Measurements from ENCODE around the gene TMEM150C. TPM values are rescaled to one million over a fixed set of nuclear protein-coding genes. Genes with fewer than 3 reads are reported as not detected.

TMEM150C gene
- total and polyA plus RNA-seq, 2 of the 8 experiments (the other 6 are each of a cell fraction or from before 2014, with no cell fraction given): 1.5 to 1.7 TPM

DNA sequence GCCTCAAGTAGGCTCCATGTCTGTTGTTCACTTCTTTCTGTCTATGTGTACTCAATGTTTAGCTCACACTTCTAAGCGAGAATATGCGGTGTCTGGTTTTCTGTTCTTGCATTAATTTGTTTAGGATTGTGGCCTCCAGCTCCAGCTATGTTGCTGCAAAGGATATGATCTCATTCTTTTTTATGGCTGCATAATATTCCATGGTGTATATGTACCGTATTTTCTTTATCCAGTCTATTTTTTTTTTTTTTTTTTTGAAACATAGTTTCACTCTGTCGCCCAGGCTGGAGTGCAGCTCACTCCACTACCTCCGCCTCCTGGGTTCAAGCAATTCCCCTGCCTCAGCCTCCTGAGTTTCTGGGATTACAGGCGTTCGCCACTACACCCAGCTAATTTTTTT is 5.7 kb upstream of the TMEM150C start:
- H3K23ac ChIP-seq (ENCODE audit: insufficient read length): no peak overlapping the region
- ChIA-PET CTCF (ENCODE audit: partially characterized antibody) (interaction anchor here (0.6 to 3.1 kb wide), 5 partner anchors 11 to 172 kb away, joined by 3 to 14 read pairs (median 3); no protein-coding TSS in a partner anchor), POLR2A (ENCODE audit: partially characterized antibody) (no interaction called here)
- H4K5ac ChIP-seq (ENCODE audit: insufficient read length, low read depth, low read length): no peak overlapping the region
- H3K4me2 ChIP-seq (ENCODE audit: insufficient read depth in 1 of 2, low read depth in 2 of 2, low read length in 2 of 2): no peak overlapping the region
- no peaks in the 10 kb centered on the region for H3K79me2 ChIP-seq (ENCODE audit: control insufficient read depth in 1 of 2, insufficient read depth in 2 of 2, low read length in 2 of 2)
- no peak overlapping the region for H3K9ac ChIP-seq (replicated peaks in 1 of 4; ENCODE audit: extremely low read depth in 1 of 4, low read depth in 3 of 4, low read length in 3 of 4)
- H2BK20ac ChIP-seq (ENCODE audit: low read length): no peak overlapping the region
- no peaks in the 10 kb centered on the region for H3K79me1 ChIP-seq (ENCODE audit: low read depth, low read length)
- H3K18ac ChIP-seq (ENCODE audit: extremely low read depth, low read length): no peak overlapping the region
- H2BK15ac ChIP-seq (ENCODE audit: low read length): no peak overlapping the region
- no peak for DNase-seq (ENCODE audit: low read depth in 1 of 2, low spot score in 2 of 2)
- H3K36me3 ChIP-seq (ENCODE audit: control insufficient read depth in 2 of 4, insufficient read depth in 4 of 4, low read length in 3 of 4): no peaks in the 10 kb centered on the region
- no peak overlapping the region for H3K4ac ChIP-seq (replicated peaks; ENCODE audit: insufficient read length, low read depth, low read length)
- H3K4me3 ChIP-seq (ENCODE audit: extremely low read depth in 1 of 4, insufficient read depth in 2 of 4, low read depth in 3 of 4, low read length in 4 of 4): no peak overlapping the region
- no peak overlapping the region for H2AK5ac ChIP-seq (ENCODE audit: low read depth, low read length)
- 94% methylated on average over 7 of the region's 7 CpGs; no CpG with 5 or more reads in 1 of the 2 experiments for WGBS, 2 experiments (ENCODE audit: extremely low coverage in 1 of 2, insufficient coverage in 1 of 2, insufficient read length in 1 of 2, insufficient replicate concordance in 2 of 2, low coverage in 1 of 2, low lambda C conversion rate in 2 of 2, missing lambda C conversion rate in 1 of 2)
- H3K23me2 ChIP-seq (ENCODE audit: low read depth, low read length): 0 out of 2 replicates have a peak, but pooled peaks cover 2% of the 10 kb centered on the region
- no peak overlapping the region for H4K8ac ChIP-seq (ENCODE audit: extremely low read depth, insufficient read depth, low read length)
- no peak overlapping the region for H2AFZ ChIP-seq (ENCODE audit: low read length)
- H3K4me1 ChIP-seq (replicated peaks in 1 of 4; ENCODE audit: control insufficient read depth in 3 of 4, insufficient read depth in 4 of 4, low read length in 3 of 4): peaks cover under 1 to 4% (median 3%) of the 10 kb centered on the region in 4 experiments; a peak in 6 of 7 replicates
- FAIRE-seq: no peak
- no peak overlapping the region for H3K56ac ChIP-seq (replicated peaks; ENCODE audit: insufficient read length, low read depth, low read length)
- H3K27ac ChIP-seq (ENCODE audit: low read depth, low read length): no peak overlapping the region
- H3K14ac ChIP-seq (ENCODE audit: insufficient read length): no peak overlapping the region
- H4K91ac ChIP-seq (replicated peaks; ENCODE audit: insufficient read length, low read length): no peak overlapping the region
- TF ChIP-seq KDM5A (IDR thresholded peaks at IDR 0.05; ENCODE audit: low read length) (no peak), SIRT6 (IDR thresholded peaks at IDR 0.05; ENCODE audit: low read length) (no peak), TBP (IDR thresholded peaks at IDR 0.05; ENCODE audit: low read depth, low read length) (no peak), HDAC6 (IDR thresholded peaks at IDR 0.05; ENCODE audit: low read depth, low read length) (no peak), CHD1 (IDR thresholded peaks at IDR 0.05; ENCODE audit: low read depth, low read length) (no peak), RNF2 (IDR thresholded peaks at IDR 0.05; ENCODE audit: borderline replicate concordance, low read depth, low read length, missing control alignments, poor library complexity, severe bottlenecking) (no peak), POLR2A (IDR thresholded peaks at IDR 0.05; ENCODE audit: control extremely low read depth in 1 of 2, low read depth in 2 of 2, low read length in 2 of 2) (no peak), SAP30 (IDR thresholded peaks at IDR 0.05; ENCODE audit: insufficient read depth, insufficient replicate concordance, low read length) (no peak)
- TF ChIP-seq, protein P1, sequence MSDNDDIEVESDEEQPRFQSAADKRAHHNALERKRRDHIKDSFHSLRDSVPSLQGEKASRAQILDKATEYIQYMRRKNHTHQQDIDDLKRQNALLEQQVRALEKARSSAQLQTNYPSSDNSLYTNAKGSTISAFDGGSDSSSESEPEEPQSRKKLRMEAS (IDR thresholded peaks at IDR 0.05): no peak
- H2BK5ac ChIP-seq (ENCODE audit: low read depth, low read length): no peak overlapping the region
- H3K9me3 ChIP-seq (ENCODE audit: insufficient read depth in 2 of 2, low read depth in 1 of 2, low read length in 1 of 2): no peaks in the 10 kb centered on the region
- H4K20me1 ChIP-seq (replicated peaks in 1 of 2; ENCODE audit: control insufficient read depth in 1 of 2, insufficient read depth in 2 of 2, low read length in 2 of 2): no peaks in the 10 kb centered on the region
- H2BK12ac ChIP-seq (ENCODE audit: low read depth, low read length): no peak overlapping the region
- no peak overlapping the region for H2BK120ac ChIP-seq (replicated peaks; ENCODE audit: low read depth, low read length)
- H3K27me3 ChIP-seq (replicated peaks in 1 of 4; ENCODE audit: control insufficient read depth in 3 of 4, extremely low read depth in 1 of 4, insufficient read depth in 3 of 4, low read length in 3 of 4): no peaks in the 10 kb centered on the region

All from H1 (cell line).